ENCODE data around the gene VHLL.
A peak's percentile ranks its signal among the peaks of the same experiment; 100 is the strongest.
"Not testable (repeated sequence)": the region's sequence is repeated elsewhere in the genome, so short reads cannot be mapped to it uniquely, and the experiment has no call there.

The VHLL gene

DNA sequence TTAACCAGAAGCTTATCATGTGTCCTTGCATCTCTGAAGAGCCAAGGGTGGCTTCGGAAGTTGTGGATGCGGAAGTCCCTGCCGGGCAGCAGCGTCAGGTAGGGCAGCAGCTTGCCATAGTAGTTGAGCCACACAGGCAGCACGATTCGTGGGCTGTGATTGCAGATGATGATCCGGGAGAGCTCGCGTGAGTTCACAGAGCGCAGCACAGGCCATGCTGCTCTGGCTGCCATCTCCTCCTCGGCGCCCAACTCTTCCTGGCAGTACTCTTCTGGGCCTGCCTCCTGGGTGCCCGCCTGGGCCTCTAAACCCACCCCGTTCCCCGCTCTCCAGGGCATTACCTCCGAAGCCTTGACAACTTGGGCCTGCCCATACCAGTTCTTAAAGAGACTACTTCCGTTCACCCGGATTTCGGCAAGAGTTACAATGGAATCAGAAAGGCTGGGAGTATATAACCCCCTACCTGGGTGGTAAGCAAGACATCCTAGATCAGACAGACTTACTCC is at the start of gene VHLL:
VHLL (minus strand) TSS at position 456 of the 506 bp plus-strand sequence; CDS start at position 338, 118 bp downstream.
- DNase-seq (ENCODE audit: low read depth in 1 of 2, low spot score in 1 of 2): no peak
- in situ Hi-C loops (cut with HindIII; ENCODE audit: low pct_unique_long_range_greater_than_20kb, low sequenced_read_pairs): no loop called here
- TF ChIP-seq JUND (IDR thresholded peaks at IDR 0.05; ENCODE audit: low read depth): no peak

DNA sequence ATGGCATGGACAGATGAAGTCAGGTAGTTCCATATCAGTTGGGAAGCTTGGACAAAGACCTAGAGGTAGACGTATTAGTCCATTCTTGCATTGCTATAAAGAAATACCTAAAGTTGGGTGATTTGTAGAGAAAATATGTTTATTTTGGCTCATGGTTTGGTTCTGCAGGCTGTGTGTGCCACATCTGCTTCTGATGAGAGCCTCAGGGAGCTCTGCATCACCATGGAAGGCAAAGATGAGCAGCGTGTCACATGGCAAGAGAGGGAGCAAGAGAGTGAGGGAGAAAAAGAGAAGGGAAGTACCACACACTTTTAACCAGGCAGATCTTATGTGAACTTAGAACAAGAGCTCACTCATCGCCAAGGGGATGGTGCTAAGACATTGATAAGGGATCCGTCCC is 48.2 kb upstream of the VHLL start:
- no peak for TF ChIP-seq JUND (IDR thresholded peaks at IDR 0.05; ENCODE audit: low read depth)
- in situ Hi-C loops (cut with HindIII; ENCODE audit: low pct_unique_long_range_greater_than_20kb, low sequenced_read_pairs): no loop called here
- no peak for DNase-seq (ENCODE audit: low read depth in 1 of 2, low spot score in 1 of 2)

DNA sequence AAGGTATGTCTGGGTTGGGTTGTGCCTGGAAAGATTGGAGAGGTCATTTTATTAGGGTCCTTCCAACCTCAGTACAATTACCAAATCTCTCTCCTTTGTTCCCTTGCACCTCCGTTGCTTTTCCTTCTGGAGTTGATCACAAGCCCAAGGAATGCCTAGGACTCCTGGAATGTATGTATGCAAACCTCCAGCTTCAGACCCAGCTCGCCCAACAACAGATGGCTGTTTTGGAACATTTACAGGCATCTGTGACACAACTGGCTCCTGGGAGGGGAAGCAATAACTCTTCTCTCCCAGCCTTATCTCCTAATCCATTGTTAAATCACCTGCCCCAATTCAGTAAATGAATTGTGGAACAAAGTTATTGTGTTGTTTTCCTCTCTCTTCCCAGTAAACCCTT is 47.5 kb upstream of the VHLL start:
- TF ChIP-seq JUND (IDR thresholded peaks at IDR 0.05; ENCODE audit: low read depth): no peak
- in situ Hi-C loops (cut with HindIII; ENCODE audit: low pct_unique_long_range_greater_than_20kb, low sequenced_read_pairs): no loop called here
- DNase-seq (ENCODE audit: low read depth in 1 of 2, low spot score in 1 of 2): no peak

- in situ Hi-C loops (cut with HindIII; ENCODE audit: low pct_unique_long_range_greater_than_20kb, low sequenced_read_pairs): not testable (repeated sequence)
Observed at GRCh38 chr1:156346035-156346434, 46.9 kb upstream of the VHLL start.

DNA sequence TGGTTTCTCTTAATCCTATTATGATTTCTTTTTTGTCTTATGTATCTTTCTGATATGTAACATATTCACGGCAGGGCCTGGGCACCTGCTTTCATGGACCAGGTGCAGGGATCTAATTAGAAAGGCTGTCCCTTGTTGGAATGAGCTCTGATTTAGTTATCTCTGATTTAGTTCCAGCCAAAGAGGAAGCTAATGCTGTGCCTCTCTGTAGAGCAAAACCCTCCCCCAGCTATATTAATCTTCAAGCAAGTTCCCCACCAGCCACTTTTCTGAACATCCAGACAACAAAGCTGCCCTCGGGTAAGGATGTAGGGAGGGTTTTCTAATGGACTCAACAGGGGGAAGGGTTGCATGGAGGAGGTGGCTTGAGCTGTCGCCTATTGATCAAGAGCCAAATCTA is 45.3 kb upstream of the VHLL start:
- in situ Hi-C loops (cut with HindIII; ENCODE audit: low pct_unique_long_range_greater_than_20kb, low sequenced_read_pairs): no loop called here
- no peak for TF ChIP-seq JUND (IDR thresholded peaks at IDR 0.05; ENCODE audit: low read depth)
- no peak for DNase-seq (ENCODE audit: low read depth in 1 of 2, low spot score in 1 of 2)

More at GRCh38 chr1:156346035-156346434, 46.9 kb upstream of the VHLL start:
- DNase-seq (ENCODE audit: low read depth in 1 of 2, low spot score in 1 of 2): not testable (repeated sequence)

GRCh38 chr1:156342166-156342955 is 43.3 kb upstream of the VHLL start:
- peak in 1 of 2 experiments; percentile 40 for DNase-seq (ENCODE audit: low read depth in 1 of 2, low spot score in 1 of 2)
- no peak for TF ChIP-seq JUND (IDR thresholded peaks at IDR 0.05; ENCODE audit: low read depth)
- in situ Hi-C loops (cut with HindIII; ENCODE audit: low pct_unique_long_range_greater_than_20kb, low sequenced_read_pairs): no loop called here

GRCh38 chr1:156338180-156338976 is 39.3 kb upstream of the VHLL start, which contains the start of the genes CCT3 and TSACC:
CCT3 (minus strand) TSS chr1:156338292; CDS start chr1:156338184, 108 bp downstream.
TSACC (plus strand) TSS chr1:156338526; CDS start chr1:156339758, 1,232 bp downstream.
- no peak for TF ChIP-seq JUND (IDR thresholded peaks at IDR 0.05; ENCODE audit: low read depth)
- in situ Hi-C loops (cut with HindIII; ENCODE audit: low pct_unique_long_range_greater_than_20kb, low sequenced_read_pairs): no loop called here
- peak; percentile 98 to 100 for DNase-seq (ENCODE audit: low read depth in 1 of 2, low spot score in 1 of 2)

DNA sequence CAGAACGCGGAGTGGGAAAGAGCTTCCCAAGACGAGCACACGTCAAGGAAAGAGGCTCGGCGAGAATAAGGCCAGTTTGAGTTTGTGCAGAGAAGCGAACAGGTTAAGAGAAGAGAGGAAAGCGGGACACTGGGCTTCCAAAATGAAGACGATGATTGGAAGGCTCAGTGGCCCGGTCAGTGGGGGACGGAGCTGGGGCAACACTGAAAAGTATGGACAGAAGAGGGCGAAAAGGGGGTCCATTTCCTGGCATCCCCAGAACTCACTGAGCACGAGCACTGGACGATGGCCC is 38.7 kb upstream of the VHLL start:
- TF ChIP-seq JUND (IDR thresholded peaks at IDR 0.05; ENCODE audit: low read depth): no peak
- DNase-seq (ENCODE audit: low read depth in 1 of 2, low spot score in 1 of 2): no peak
- in situ Hi-C loops (cut with HindIII; ENCODE audit: low pct_unique_long_range_greater_than_20kb, low sequenced_read_pairs): no loop called here

DNA sequence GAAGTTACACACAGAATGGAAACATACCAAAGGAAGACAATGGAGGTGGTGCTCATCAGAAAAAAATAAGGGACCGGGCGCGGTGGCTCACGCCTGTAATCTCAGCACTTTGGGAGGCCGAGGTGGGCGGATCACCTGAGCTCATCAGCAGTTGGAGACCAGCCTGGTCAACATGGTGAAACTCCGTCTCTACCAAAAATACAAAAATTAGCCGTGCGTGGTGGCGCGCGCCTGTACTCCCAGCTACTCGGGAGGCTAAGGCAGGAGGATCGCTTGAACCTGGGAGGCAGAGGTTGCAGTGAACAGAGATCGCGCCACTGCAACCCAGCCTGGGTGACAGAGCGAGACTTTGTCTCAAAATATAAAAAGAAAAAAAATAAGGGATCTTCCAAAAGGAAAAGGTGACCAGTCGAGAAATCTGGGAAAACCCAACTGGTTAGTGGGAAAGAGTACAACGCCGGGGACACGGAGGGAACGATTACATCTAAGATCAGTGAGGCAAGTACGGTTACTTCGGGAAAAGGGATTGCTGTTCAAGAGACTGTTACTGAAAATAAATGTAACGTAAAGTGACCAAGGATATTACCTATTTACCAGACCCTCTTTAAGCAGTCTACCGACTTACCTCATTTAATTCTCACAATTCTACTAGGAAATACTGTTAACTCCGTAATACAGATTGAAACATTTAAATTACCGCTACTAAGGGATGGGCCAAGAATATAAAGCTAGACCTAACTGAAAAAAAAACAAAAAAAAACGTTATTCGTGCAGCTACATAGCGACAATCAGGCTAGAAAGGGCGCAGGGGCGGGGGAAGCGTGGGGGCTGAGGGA is 38.2 kb upstream of the VHLL start:
- no peak for TF ChIP-seq JUND (IDR thresholded peaks at IDR 0.05; ENCODE audit: low read depth)
- DNase-seq (ENCODE audit: low read depth in 1 of 2, low spot score in 1 of 2): no peak
- in situ Hi-C loops (cut with HindIII; ENCODE audit: low pct_unique_long_range_greater_than_20kb, low sequenced_read_pairs): no loop called here

DNA sequence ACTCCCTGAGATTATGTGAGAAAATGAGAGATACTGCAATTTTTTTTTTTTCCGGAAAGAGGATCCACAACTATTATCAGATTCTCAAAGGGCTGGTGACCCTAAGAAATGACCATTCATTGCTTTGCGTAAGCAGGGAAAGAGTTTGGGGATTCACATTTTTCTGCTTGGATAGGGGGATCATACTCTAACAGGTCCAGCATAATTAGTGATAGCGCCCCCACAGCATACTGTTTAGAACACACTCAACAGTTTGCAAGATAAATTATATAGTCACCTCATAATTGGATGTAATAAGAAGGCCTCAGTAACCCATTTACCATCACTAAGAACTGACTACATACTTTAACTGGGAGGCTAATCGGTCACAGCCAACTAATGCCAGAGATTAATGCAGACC is 37.1 kb upstream of the VHLL start:
- no peak for TF ChIP-seq JUND (IDR thresholded peaks at IDR 0.05; ENCODE audit: low read depth)
- in situ Hi-C loops (cut with HindIII; ENCODE audit: low pct_unique_long_range_greater_than_20kb, low sequenced_read_pairs): no loop called here
- DNase-seq (ENCODE audit: low read depth in 1 of 2, low spot score in 1 of 2): no peak

DNA sequence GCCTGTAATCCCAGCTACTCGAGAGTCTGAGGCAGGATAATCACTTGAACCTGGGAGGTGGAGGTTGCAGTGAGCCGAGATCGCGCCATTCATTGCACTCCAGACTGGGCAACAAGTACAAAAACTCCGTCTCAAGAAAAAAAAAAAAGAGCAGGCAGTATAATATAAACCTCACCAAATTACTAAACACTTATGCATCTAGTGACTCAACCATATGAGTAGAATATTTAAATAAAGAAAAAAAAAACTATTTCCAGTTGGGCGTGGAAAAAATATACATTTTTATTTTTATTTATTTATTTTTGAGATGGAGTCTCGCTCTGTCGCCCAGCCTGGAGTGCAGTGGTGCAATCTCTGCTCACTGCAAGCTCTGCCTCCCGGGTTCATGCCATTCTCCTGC is 24.1 kb upstream of the VHLL start:
- DNase-seq (ENCODE audit: low read depth in 1 of 2, low spot score in 1 of 2); in situ Hi-C loops (cut with HindIII; ENCODE audit: low pct_unique_long_range_greater_than_20kb, low sequenced_read_pairs): not testable (repeated sequence)

GRCh38 chr1:156320560-156320959 is 21.5 kb upstream of the VHLL start:
- in situ Hi-C loops (cut with HindIII; ENCODE audit: low pct_unique_long_range_greater_than_20kb, low sequenced_read_pairs): no loop called here
- DNase-seq (ENCODE audit: low read depth in 1 of 2, low spot score in 1 of 2): no peak
- no peak for TF ChIP-seq JUND (IDR thresholded peaks at IDR 0.05; ENCODE audit: low read depth)

Measured in T47D (cell line).